ENCODE measurements around the gene PKMYT1.
A peak's percentile ranks its signal among the peaks of the same experiment; 100 is the strongest.

PKMYT1 gene

DNA sequence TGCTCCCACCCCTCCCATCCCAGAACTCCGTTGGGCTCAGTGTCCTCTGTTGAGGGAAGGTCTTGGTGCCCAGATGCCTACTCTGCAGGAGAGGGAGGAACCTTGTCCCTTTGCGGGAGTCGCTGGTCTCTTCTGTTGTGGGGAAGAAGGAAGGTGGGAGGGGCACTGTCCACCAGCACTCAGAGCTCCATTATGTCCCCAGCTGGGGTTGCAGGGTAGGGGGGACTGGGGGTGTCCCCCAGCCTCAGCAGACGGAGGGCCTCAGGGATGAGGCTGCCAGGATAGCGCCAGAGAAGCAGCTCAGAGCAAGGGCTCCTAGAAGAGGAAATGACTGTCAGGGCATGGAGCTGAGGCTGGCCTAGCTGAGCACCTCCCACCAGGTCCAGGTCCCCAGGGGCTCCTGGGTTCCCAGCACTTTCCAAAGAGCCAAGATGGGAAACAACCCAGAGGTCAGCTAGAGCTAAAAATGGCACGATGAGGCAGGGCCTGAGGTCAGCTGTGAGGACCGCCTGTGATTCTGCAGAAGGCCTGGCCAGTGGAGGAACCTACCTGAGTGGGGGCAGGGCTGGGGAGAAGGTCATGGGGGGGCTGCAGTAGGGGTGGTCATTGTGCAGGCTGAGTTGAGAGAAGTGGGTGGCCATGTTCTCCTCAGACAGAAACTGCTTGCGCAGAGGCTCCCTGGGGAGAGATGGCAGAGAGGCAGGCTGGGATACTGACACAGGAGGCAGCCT, 42.6 kb upstream of the PKMYT1 start:
- Histone ChIP-seq H3K4me3 (replicated peaks; ENCODE audit: insufficient read depth, low read length) (peak overlapping the region; percentile 80), H3K27me3 (ENCODE audit: insufficient read depth, poor library complexity, severe bottlenecking) (no peaks in the 10 kb centered on the region), H3K27ac (replicated peaks) (peak overlapping the region; percentile 98)
- DNase-seq (ENCODE audit: low read depth in 1 of 2, low spot score in 1 of 2): peak in 1 of 2 experiments; percentile 50
- no peak for TF ChIP-seq GABPA (IDR thresholded peaks at IDR 0.05; ENCODE audit: low read depth)
- no peak; the same call in 1 of the 2 replicates for TF ChIP-seq POLR2AphosphoS5 (IDR thresholded peaks at IDR 0.05; ENCODE audit: low read depth)
- TF ChIP-seq, protein P1, sequence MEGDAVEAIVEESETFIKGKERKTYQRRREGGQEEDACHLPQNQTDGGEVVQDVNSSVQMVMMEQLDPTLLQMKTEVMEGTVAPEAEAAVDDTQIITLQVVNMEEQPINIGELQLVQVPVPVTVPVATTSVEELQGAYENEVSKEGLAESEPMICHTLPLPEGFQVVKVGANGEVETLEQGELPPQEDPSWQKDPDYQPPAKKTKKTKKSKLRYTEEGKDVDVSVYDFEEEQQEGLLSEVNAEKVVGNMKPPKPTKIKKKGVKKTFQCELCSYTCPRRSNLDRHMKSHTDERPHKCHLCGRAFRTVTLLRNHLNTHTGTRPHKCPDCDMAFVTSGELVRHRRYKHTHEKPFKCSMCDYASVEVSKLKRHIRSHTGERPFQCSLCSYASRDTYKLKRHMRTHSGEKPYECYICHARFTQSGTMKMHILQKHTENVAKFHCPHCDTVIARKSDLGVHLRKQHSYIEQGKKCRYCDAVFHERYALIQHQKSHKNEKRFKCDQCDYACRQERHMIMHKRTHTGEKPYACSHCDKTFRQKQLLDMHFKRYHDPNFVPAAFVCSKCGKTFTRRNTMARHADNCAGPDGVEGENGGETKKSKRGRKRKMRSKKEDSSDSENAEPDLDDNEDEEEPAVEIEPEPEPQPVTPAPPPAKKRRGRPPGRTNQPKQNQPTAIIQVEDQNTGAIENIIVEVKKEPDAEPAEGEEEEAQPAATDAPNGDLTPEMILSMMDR (IDR thresholded peaks at IDR 0.05; ENCODE audit: insufficient read depth, low read length): no peak
- no peak; the same call in 1 of the 2 replicates for TF ChIP-seq SPI1 (IDR thresholded peaks at IDR 0.05; ENCODE audit: borderline replicate concordance, low read depth)
- TF ChIP-seq, protein P2, sequence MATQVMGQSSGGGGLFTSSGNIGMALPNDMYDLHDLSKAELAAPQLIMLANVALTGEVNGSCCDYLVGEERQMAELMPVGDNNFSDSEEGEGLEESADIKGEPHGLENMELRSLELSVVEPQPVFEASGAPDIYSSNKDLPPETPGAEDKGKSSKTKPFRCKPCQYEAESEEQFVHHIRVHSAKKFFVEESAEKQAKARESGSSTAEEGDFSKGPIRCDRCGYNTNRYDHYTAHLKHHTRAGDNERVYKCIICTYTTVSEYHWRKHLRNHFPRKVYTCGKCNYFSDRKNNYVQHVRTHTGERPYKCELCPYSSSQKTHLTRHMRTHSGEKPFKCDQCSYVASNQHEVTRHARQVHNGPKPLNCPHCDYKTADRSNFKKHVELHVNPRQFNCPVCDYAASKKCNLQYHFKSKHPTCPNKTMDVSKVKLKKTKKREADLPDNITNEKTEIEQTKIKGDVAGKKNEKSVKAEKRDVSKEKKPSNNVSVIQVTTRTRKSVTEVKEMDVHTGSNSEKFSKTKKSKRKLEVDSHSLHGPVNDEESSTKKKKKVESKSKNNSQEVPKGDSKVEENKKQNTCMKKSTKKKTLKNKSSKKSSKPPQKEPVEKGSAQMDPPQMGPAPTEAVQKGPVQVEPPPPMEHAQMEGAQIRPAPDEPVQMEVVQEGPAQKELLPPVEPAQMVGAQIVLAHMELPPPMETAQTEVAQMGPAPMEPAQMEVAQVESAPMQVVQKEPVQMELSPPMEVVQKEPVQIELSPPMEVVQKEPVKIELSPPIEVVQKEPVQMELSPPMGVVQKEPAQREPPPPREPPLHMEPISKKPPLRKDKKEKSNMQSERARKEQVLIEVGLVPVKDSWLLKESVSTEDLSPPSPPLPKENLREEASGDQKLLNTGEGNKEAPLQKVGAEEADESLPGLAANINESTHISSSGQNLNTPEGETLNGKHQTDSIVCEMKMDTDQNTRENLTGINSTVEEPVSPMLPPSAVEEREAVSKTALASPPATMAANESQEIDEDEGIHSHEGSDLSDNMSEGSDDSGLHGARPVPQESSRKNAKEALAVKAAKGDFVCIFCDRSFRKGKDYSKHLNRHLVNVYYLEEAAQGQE (IDR thresholded peaks at IDR 0.05; ENCODE audit: insufficient replicate concordance, low read depth): no peak

DNA sequence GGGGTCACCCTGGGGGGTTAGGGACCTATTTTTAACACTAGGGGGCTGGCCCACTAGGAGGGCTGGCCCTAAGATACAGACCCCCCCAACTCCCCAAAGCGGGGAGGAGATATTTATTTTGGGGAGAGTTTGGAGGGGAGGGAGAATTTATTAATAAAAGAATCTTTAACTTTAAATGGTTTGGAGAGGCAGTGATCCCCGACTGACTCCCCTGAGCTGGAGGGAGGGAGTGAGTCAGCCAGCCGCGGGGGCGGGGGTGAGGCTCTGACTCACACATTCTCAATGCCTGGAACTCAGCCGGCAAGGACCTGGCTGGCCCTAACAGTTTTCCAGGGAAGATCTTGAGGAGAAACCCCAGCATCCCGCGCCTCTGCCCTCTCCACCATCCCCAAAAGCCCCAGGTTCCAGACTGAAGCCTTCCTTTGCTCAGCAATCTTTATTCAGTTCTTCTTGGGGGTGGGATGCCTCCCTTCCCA, 42.0 kb upstream of the PKMYT1 start:
- TF ChIP-seq, protein P1 (IDR thresholded peaks at IDR 0.05; ENCODE audit: insufficient read depth, low read length): no peak
- TF ChIP-seq POLR2AphosphoS5 (IDR thresholded peaks at IDR 0.05; ENCODE audit: low read depth) (no peak), SPI1 (IDR thresholded peaks at IDR 0.05; ENCODE audit: borderline replicate concordance, low read depth) (no peak), GABPA (IDR thresholded peaks at IDR 0.05; ENCODE audit: low read depth) (no peak)
- TF ChIP-seq, protein P2 (IDR thresholded peaks at IDR 0.05; ENCODE audit: insufficient replicate concordance, low read depth): no peak
- peak in 1 of 2 experiments; percentile 74 for DNase-seq (ENCODE audit: low read depth in 1 of 2, low spot score in 1 of 2)
- Histone ChIP-seq H3K27me3 (ENCODE audit: insufficient read depth, poor library complexity, severe bottlenecking) (no peaks in the 10 kb centered on the region), H3K27ac (replicated peaks) (peak overlapping the region; percentile 28; the same call in 1 of the 2 replicates), H3K4me3 (replicated peaks; ENCODE audit: insufficient read depth, low read length) (peak overlapping the region; percentile 70)

DNA sequence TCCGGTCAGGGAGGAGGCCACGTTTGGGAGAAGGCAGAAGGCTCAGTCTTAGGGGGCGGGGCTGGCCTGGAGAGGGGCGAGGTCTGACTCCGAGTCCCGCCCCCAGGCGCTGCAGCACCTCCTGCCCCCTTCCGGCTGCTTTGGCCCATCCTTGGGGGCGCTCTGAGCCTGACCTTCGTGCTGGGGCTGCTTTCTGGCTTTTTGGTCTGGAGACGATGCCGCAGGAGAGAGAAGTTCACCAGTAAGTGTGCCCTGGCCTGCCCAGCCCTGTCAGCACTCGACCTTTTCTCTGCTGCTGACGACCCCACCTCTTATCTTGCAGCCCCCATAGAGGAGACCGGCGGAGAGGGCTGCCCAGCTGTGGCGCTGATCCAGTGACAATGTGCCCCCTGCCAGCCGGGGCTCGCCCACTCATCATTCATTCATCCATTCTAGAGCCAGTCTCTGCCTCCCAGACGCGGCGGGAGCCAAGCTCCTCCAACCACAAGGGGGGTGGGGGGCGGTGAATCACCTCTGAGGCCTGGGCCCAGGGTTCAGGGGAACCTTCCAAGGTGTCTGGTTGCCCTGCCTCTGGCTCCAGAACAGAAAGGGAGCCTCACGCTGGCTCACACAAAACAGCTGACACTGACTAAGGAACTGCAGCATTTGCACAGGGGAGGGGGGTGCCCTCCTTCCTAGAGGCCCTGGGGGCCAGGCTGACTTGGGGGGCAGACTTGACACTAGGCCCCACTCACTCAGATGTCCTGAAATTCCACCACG, 41.4 kb upstream of the PKMYT1 start:
- Histone ChIP-seq H3K27ac (replicated peaks) (peak overlapping the region; percentile 72), H3K27me3 (ENCODE audit: insufficient read depth, poor library complexity, severe bottlenecking) (no peaks in the 10 kb centered on the region), H3K4me3 (replicated peaks; ENCODE audit: insufficient read depth, low read length) (peak overlapping the region; percentile 70)
- peak; percentile 71 to 78 for DNase-seq (ENCODE audit: low read depth in 1 of 2, low spot score in 1 of 2)
- TF ChIP-seq, protein P1 (IDR thresholded peaks at IDR 0.05; ENCODE audit: insufficient read depth, low read length): peak; percentile 11
- TF ChIP-seq, protein P2 (IDR thresholded peaks at IDR 0.05; ENCODE audit: insufficient replicate concordance, low read depth): no peak

Data from HL-60 (cell line).